ENCODE data around the gene GRM4.

DNA sequence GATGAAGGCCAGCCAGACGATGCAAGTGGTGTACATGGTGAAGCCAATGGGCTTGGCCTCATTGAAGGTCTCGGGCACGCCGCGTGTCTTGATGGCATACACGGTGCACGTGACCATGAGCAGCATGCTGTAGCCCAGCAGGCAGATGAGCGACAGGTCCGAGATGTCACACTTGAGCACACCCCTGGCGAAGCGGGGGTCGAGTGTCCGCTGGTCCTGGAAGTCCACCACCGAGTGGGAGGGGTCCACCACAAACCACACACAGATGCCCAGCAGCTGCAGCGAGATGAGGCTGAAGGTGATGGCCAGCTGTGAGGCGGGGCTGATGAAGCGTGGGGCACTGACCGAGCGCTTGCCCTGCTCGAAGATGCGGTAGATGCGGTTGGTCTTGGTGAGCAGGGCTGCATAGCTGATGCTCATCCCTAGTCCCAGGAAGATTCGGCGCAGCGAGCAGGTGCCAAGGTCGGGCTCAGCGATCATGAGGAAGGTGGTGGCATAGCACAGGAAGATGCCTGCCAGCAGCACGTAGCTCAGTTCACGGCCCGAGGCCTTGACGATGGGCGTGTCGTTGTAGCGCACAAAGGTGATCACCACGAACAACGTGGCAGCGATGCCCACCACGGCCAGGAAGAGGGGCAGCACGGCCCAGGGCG is 110.1 kb downstream of the GRM4 start:
- no peak for TF ChIP-seq POLR2A (IDR thresholded peaks at IDR 0.05; ENCODE audit: low read length)
- no peak for TF ChIP-seq GATA1 (IDR thresholded peaks at IDR 0.05; ENCODE audit: low read depth, low read length)
